Uterus (tissue), 4 donors: ENCODE results near the gene CLPTM1L. TPM values are rescaled to one million over a fixed set of nuclear protein-coding genes. Genes with fewer than 3 reads are reported as not detected.
"Not testable (repeated sequence)": the region's sequence is repeated elsewhere in the genome, so short reads cannot be mapped to it uniquely, and the experiment has no call there.

ENCODE experiments used
- DNase-seq, 2 donors: peaks; one replicate each; pipeline ENCODE4 v3.0.0-alpha.2; 2019 to 2020
- H3K27ac ChIP-seq, 2 donors: fragments of 200-600 bp; sonication (generic); 1 replicate in 1 of 2; 2 replicates in 1 of 2; pipeline ENCODE4 v1.5.1; 2016 to 2018
- H3K27me3 ChIP-seq, 2 donors: fragments of 200-600 bp; sonication (generic); one replicate each; pipeline ENCODE4 v1.5.1; 2018 to 2019; ENCODE audit warnings: control low read depth in 1 of 2
- H3K36me3 ChIP-seq, 2 donors: fragments of 200-600 bp; sonication (generic); one replicate each; pipeline ENCODE4 v1.5.1; 2019; ENCODE audit warnings: control low read depth in 1 of 2
- H3K4me1 ChIP-seq, 2 donors: fragments of 200-600 bp; sonication (generic); one replicate each; pipeline ENCODE4 v1.5.1; 2018 to 2019; ENCODE audit warnings: control low read depth in 1 of 2
- H3K4me3 ChIP-seq, 2 donors: fragments of 200-600 bp; sonication (generic); 1 replicate in 1 of 2; 2 replicates in 1 of 2; pipeline ENCODE4 v1.5.1; 2018 to 2019; ENCODE audit warnings: mild to moderate bottlenecking in 1 of 2
- H3K9me3 ChIP-seq, 2 donors: fragments of 200-600 bp; sonication (generic); one replicate each; pipeline ENCODE4 v1.5.1; 2019; ENCODE audit warnings: control low read depth in 1 of 2
- POLR2A ChIP-seq, 2 donors: fragments of 450-650 bp; IDR thresholded peaks; one replicate each; pipeline ENCODE4 v1.6.1; 2016; ENCODE audit warnings: antibody characterized with exemption in 2 of 2, mild to moderate bottlenecking in 1 of 2, moderate library complexity in 1 of 2
- intact Hi-C: fragments of 100-400 bp; cut with DNase I; formaldehyde crosslinking; loops from one replicate; pipeline ENCODE4 v1.15.1; 2023; ENCODE audit warnings: low total_unique reads
- total RNA-seq, 4 donors: library from RNA; depleted of rRNA in 3 of 4; stranded (reverse); fragments of >200 nt in 3 of 4; gene quantifications; one replicate each; pipeline versions ENCODE4 v1.1.0 to v1.2.4, GENCODE V29; 2014 to 2023
- TF ChIP-seq, protein P1 (sequence below), 4 experiments: fragments of 200-600 bp in 2 of 4; fragments of 450-650 bp in 2 of 4; sonication (generic) in 2 of 4; IDR thresholded peaks; one replicate each; pipeline ENCODE4 v1.5.1; 2016 to 2019; ENCODE audit warnings: antibody characterized with exemption in 4 of 4, mild to moderate bottlenecking in 2 of 4, moderate library complexity in 1 of 4
- donor health status: DM: yes; HTN: yes; CAD: no.

CLPTM1L gene
- total RNA-seq, 4 donors from 2014 or later: 63.2 to 74.3 (median 71.1) TPM

DNA sequence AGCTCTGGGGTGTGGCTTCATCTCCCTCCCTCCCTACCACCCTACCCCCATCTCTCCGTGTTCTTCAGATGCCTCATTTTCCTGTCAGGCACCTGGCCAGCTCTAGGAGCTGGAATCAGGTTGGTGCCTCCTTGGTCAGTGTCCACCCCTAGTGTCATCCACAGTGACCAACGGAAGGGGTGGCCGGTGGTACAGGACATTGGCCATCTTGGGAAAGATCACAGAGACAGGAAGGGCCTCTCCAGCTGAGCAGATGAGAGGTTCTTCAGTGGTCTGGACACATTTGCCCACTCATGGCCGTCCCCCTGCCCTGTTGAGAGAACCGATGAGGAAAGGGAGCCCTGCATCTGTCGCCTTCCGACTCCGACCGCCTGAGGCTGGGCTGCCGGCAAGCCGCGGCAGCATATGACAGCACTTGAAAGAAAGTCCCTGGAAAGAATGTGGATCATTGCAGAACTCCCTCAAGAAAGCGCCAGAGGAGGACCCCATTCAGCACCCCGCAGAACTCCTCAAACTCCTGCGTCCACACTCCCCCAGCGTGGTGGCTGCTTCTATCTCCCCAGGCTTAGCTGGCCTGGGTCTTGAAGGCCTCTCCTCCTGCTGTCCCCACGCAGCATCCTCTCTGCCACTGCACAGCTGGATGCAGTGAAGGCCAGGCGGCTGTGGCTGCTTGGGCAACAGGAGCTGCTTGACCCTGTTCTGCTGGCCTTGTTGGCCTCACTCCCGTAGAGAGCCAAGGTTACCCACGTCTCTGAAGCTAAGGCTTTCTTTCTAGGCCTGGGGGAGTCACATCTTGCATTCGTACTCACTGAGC lies 1.9 kb upstream of the CLPTM1L start:
- Histone ChIP-seq H3K27me3 (no peaks in the 10 kb centered on the region), H3K36me3 (no peaks in the 10 kb centered on the region), H3K4me1 (peaks cover 0 to 17% of the 10 kb centered on the region in 2 donors), H3K27ac (no peak overlapping the region), H3K9me3 (no peaks in the 10 kb centered on the region), H3K4me3 (no peak overlapping the region)
- no peak for TF ChIP-seq POLR2A (IDR thresholded peaks at IDR 0.05)
- TF ChIP-seq, protein P1, sequence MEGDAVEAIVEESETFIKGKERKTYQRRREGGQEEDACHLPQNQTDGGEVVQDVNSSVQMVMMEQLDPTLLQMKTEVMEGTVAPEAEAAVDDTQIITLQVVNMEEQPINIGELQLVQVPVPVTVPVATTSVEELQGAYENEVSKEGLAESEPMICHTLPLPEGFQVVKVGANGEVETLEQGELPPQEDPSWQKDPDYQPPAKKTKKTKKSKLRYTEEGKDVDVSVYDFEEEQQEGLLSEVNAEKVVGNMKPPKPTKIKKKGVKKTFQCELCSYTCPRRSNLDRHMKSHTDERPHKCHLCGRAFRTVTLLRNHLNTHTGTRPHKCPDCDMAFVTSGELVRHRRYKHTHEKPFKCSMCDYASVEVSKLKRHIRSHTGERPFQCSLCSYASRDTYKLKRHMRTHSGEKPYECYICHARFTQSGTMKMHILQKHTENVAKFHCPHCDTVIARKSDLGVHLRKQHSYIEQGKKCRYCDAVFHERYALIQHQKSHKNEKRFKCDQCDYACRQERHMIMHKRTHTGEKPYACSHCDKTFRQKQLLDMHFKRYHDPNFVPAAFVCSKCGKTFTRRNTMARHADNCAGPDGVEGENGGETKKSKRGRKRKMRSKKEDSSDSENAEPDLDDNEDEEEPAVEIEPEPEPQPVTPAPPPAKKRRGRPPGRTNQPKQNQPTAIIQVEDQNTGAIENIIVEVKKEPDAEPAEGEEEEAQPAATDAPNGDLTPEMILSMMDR (IDR thresholded peaks at IDR 0.05): no peak
- intact Hi-C loops: no loop called here
- no peak for DNase-seq

DNA sequence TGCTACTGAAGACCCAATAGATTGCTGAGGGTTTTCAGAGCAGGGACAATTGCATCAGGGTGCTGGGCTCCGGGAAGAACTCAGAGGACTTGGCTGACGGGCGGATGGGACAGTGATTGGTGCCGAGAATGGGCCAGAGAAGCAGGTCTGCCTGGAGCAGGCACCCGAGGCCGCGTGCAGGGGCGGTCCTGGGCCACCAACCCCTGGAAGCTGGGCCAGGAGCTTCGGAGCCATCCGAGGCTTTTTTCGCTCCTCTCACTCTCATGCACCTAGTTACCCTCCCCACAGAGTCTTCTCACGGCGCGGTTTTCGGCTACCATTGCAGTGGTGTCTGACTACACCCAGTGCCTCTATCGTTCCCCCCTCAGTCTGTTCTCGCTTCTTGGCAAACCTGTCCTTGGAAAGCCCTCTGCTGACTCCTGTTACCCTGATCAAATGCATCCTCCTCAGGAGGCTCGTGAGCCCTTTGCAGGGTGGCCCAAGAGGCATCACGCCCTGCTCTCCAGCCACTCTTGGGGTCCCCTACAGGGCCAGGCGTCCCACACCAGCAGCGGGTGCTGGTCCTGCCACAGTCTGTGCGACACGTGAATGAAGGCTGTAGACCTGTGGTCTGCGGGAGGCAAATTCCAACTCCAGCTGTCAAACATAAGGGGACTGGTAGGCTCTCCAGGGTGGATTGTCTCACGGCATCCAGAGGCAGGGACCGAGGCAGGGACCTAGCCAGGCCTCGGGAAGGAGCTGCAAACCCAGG lies 1.2 kb upstream of the CLPTM1L start:
- no peak for DNase-seq

DNA sequence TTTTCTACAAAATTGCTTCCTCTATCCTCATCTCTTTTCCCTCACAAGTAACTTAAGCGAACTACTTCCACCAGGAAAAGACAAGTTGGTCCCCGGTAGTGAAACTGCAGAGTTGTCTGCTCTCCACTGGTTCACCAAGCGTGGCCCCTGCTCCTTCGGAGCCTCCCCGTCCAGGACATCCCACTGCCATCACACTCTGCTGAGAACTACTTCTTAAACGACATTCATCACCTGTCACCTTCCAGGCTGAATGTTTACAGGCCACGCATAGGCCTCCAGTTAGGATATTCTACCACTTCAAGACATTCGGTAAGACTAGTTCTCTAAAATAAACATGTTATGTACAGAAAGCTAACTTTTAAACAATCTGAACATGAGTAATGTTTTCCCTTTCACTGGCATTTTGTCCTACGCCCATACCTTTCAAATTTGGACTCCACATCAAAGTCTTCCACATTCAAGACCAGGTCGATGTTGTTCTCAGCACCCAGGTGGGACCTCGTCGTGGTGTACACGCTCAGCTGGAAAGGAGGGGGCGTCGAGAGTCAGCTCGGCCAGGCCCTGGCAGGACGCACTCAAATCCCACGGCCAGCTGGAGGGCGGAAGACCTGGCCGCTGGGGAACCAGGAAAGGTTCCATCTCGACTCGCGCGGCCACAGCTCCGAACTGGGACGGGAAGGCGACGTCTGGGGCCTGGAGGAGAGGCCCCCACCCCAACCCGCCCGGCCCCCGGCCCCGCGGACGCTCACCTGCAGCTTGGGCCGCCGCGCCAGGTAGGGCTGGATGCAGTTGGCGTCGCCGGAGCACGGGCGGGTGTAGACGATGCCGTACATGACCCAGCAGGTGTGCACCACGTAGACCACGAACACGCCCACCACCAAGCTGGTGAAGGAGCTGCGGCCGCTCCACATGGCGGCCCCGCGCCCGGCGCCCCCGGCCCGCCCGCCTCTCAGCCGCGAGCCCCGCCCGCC lies 683 bp downstream of the CLPTM1L start:
- peaks cover 0 to 17% of the 10 kb centered on the region in 2 donors for H3K4me1 ChIP-seq
- TF ChIP-seq POLR2A (IDR thresholded peaks at IDR 0.05): no peak
- TF ChIP-seq, protein P1 (IDR thresholded peaks at IDR 0.05): no peak
- DNase-seq: peak in 1 of 2 donors; percentile 31
- intact Hi-C loops: no loop called here
- no peaks in the 10 kb centered on the region for H3K9me3 ChIP-seq
- peak overlapping the region; percentile 15 to 77 for H3K27ac ChIP-seq
- no peaks in the 10 kb centered on the region for H3K36me3 ChIP-seq
- H3K27me3 ChIP-seq: no peaks in the 10 kb centered on the region
- peak overlapping the region; percentile 59 to 95 for H3K4me3 ChIP-seq

More for the DNA sequence above, 1.2 kb upstream of the CLPTM1L start:
- no peaks in the 10 kb centered on the region for H3K27me3 ChIP-seq
- intact Hi-C loops: no loop called here
- H3K36me3 ChIP-seq: no peaks in the 10 kb centered on the region
- peak overlapping the region in 1 of 2 donors; percentile 89 for H3K27ac ChIP-seq
- peaks cover 0 to 17% of the 10 kb centered on the region in 2 donors for H3K4me1 ChIP-seq
- H3K9me3 ChIP-seq: no peaks in the 10 kb centered on the region
- no peak for TF ChIP-seq POLR2A (IDR thresholded peaks at IDR 0.05)
- peak overlapping the region; percentile 83 to 95 for H3K4me3 ChIP-seq

DNA sequence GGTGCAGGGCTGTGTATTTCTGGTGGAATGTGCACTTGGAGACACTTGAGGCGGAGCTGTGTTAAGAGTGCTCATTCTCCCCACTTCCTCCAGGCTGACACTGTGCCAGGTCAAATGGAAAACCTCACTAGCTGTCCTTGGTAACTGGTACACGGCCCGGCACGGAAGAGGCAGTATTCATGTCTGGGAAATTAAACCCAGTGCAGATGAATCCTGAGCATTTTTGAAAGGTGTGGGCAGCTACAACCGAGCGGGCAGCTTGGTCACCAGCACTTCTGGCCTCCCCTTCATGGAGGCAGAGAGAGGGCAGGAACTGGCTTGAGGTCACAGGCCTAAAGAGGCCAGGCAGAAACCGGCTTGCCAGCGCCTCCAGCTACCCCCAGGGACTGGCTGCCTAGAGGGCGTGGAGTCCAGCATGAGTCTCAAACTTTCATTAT lies 1.6 kb downstream of the CLPTM1L start:
- Histone ChIP-seq H3K36me3 (no peaks in the 10 kb centered on the region), H3K4me1 (peaks cover 0 to 17% of the 10 kb centered on the region in 2 donors), H3K9me3 (no peaks in the 10 kb centered on the region), H3K27me3 (no peaks in the 10 kb centered on the region), H3K27ac (no peak overlapping the region), H3K4me3 (no peak overlapping the region)
- TF ChIP-seq, protein P1 (IDR thresholded peaks at IDR 0.05): no peak
- TF ChIP-seq POLR2A (IDR thresholded peaks at IDR 0.05): no peak
- DNase-seq: no peak
- intact Hi-C loops: no loop called here

DNA sequence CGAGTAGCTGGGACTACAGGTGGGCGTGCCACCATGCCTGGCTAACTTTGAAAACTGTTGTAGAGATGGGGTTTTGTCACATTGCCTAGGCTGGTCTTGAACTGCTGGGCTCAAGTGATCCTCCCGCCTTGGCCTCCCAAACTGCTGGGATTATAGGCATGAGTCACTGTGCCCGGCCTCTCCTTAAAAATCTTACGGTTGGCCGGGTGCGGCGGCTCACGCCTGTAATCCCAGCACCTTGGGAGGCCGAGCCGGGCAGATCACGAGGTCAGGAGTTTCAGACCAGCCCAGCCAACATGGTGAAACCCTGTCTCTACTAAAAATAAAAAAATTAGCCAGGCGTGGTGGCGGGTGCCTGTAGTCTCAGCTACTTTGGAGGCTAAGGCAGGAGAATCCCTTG lies 2.2 kb downstream of the CLPTM1L start:
- H3K36me3 ChIP-seq, H3K4me3 ChIP-seq, H3K27me3 ChIP-seq, intact Hi-C loops, H3K27ac ChIP-seq, H3K9me3 ChIP-seq, DNase-seq: not testable (repeated sequence)
- H3K4me1 ChIP-seq: peaks cover 0 to 17% of the 10 kb centered on the region in 2 donors
